Immature natural killer cell (primary cell): ENCODE data around the gene NEDD4L. TPM values are rescaled to one million over a fixed set of nuclear protein-coding genes. Genes with fewer than 3 reads are reported as not detected.

Experiments used
- DNase-seq, 3 donors: peaks; one replicate each; pipeline ENCODE4 v3.0.0; 2022; ENCODE audit warnings: mixed read lengths in 1 of 3
- H3K27ac Mint-ChIP-seq, 6 donors: one replicate each; pipeline ENCODE4 v1.8.0; 2020; ENCODE audit warnings: mixed read lengths in 6 of 6, mild to moderate bottlenecking in 5 of 6, inconsistent platforms in 4 of 6, moderate library complexity in 3 of 6
- H3K27me3 Mint-ChIP-seq, 3 donors: one replicate each; pipeline ENCODE4 v1.8.0; 2020 to 2021; ENCODE audit warnings: low read depth in 3 of 3, mild to moderate bottlenecking in 3 of 3, mixed read lengths in 3 of 3, moderate library complexity in 3 of 3, inconsistent platforms in 1 of 3
- H3K36me3 Mint-ChIP-seq, 3 donors: one replicate each; pipeline ENCODE4 v1.8.0; 2020; ENCODE audit warnings: mixed read lengths in 3 of 3, inconsistent platforms in 2 of 3, mild to moderate bottlenecking in 2 of 3
- H3K4me1 Mint-ChIP-seq, 2 donors: one replicate each; pipeline ENCODE4 v1.8.0; 2020; ENCODE audit warnings: inconsistent platforms in 2 of 2, mild to moderate bottlenecking in 2 of 2, mixed read lengths in 2 of 2, moderate library complexity in 1 of 2
- H3K4me3 Mint-ChIP-seq, 5 donors: one replicate each; pipeline ENCODE4 v1.8.0; 2020; ENCODE audit warnings: mild to moderate bottlenecking in 5 of 5, mixed read lengths in 5 of 5, inconsistent platforms in 3 of 5, moderate library complexity in 3 of 5
- H3K9me3 Mint-ChIP-seq, 6 donors: one replicate each; pipeline ENCODE4 v1.8.0; 2020; ENCODE audit warnings: mild to moderate bottlenecking in 6 of 6, mixed read lengths in 6 of 6, inconsistent platforms in 4 of 6, moderate library complexity in 3 of 6
- polyA plus RNA-seq, 3 donors: library from polyadenylated mRNA; unstranded; fragments of 300-500 nt; fragmentation: Illumina TruSeq; gene quantifications; one replicate each; pipeline ENCODE4 v1.2.3, GENCODE V29; 2021

The NEDD4L gene
- polyA plus RNA-seq, 3 donors from 2014 or later = 0.62 to 2.2 (median 2.0) TPM

DNA sequence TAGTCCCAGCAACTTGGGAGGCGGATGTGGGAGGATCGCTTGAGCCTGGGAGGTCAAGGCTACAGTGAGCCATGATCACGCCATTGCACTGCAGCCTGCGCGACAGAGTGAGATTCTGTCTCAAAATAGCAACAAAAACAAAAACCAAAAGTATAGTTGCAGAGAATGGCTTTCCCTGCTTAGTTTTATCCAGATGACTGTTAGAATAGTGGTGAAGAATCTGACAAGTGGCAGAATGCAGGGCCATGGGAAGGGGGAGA lies 53.8 kb downstream of the NEDD4L start:
- Mint-ChIP-seq H3K27ac (no peak overlapping the region), H3K27me3 (peaks cover 2 to 5% (median 4%) of the 10 kb centered on the region in 3 donors), H3K9me3 (no peaks in the 10 kb centered on the region), H3K36me3 (no peaks in the 10 kb centered on the region), H3K4me3 (no peak overlapping the region), H3K4me1 (no peaks in the 10 kb centered on the region)
- DNase-seq = no peak

DNA sequence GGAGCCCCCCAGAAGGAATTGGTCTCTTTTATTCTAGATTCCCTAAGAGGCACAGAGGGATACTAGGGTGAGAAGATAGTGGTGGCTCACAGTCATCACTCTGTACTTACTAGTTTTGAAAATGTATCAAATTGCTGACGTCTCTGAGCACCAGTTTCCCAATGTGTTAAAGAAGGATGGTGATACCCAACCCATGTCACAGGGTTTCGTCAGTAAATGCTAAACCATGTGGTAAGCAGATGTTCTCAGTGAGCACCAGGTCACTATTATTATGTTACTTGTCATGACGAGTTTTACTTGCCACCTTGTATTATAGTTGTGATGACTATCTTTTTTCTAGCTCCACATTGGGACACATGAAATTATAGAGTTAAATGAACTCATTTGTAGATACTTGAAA lies 54.7 kb downstream of the NEDD4L start:
- no peaks in the 10 kb centered on the region for H3K9me3 Mint-ChIP-seq
- H3K4me1 Mint-ChIP-seq = no peaks in the 10 kb centered on the region
- no peak for DNase-seq
- no peaks in the 10 kb centered on the region for H3K36me3 Mint-ChIP-seq
- no peak overlapping the region for H3K4me3 Mint-ChIP-seq
- no peak overlapping the region for H3K27ac Mint-ChIP-seq
- peaks cover 2 to 5% (median 4%) of the 10 kb centered on the region in 3 donors for H3K27me3 Mint-ChIP-seq

DNA sequence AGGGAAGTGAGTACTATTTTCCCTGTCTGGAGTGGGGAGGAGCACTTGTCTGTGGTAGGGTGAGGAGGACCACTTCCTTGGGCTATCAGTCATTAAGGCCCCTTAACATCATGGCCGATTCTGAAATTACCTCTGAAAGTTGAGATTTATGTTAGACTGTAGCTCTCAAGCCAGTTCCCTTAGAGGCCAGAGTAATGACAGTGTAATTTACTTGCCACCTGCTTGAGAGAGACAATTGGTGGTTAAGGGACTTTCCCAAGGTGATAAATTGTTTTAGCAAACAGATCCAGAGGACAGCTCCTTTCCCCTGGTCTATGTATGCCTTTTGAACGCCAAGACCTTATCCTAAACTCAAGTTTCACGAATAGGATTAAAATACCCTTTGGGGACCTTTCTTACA lies 56.1 kb downstream of the NEDD4L start:
- Mint-ChIP-seq H3K4me3 (no peak overlapping the region), H3K9me3 (no peaks in the 10 kb centered on the region), H3K27ac (no peak overlapping the region), H3K27me3 (peaks cover 0 to 5% (median 0%) of the 10 kb centered on the region in 3 donors), H3K36me3 (no peaks in the 10 kb centered on the region), H3K4me1 (no peaks in the 10 kb centered on the region)
- no peak for DNase-seq

DNA sequence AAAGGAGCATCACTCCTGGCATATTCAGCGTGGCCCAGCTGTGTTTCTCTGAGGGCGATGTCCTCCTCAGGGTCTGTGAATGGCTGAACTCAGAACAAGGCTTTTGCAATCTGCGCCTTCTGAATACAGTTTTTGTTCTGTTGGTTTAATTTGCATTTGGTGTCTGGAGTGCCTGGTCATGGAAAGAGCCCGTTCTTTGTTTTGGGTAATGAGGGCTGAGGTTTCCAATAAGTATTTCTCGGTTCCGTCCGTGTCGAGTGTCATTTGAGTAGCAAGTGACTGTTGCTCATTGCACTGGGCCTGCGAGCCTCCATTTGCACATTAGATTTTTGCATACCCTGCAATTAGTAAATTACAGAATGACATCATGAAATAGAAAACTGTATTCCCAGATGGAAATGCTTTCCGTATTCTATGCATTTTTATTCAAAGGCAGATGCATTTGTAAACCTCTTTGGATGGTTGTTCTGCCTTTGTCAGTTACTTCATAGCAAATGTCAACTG lies 57.3 kb downstream of the NEDD4L start:
- DNase-seq = no peak
- Mint-ChIP-seq H3K9me3 (no peaks in the 10 kb centered on the region), H3K27ac (no peak overlapping the region), H3K36me3 (no peaks in the 10 kb centered on the region), H3K4me1 (no peaks in the 10 kb centered on the region), H3K4me3 (no peak overlapping the region), H3K27me3 (peaks cover 0 to 4% (median 0%) of the 10 kb centered on the region in 3 donors)

DNA sequence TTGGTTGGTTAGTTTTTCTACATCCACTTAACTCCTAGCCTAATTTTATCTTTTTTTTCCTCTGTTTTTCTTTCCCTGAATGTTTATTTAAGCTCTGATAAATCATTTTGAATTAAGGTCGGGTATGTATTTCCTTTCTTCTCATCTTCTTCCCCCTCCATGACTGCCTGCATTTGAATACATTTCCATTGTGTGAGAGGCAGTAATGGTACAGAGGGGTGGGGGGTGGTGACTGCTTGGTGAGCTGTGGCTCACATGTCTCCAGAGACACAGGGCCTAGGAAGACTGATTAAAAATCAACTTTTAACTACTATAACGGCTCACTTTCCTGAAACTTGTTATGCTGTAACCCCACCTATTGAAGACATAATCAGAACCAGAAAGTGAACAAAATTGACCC lies 58.0 kb downstream of the NEDD4L start:
- no peaks in the 10 kb centered on the region for H3K4me1 Mint-ChIP-seq
- peaks cover 0 to 3% (median 0%) of the 10 kb centered on the region in 3 donors for H3K27me3 Mint-ChIP-seq
- no peaks in the 10 kb centered on the region for H3K9me3 Mint-ChIP-seq
- no peak overlapping the region for H3K27ac Mint-ChIP-seq
- DNase-seq = no peak
- no peaks in the 10 kb centered on the region for H3K36me3 Mint-ChIP-seq
- no peak overlapping the region for H3K4me3 Mint-ChIP-seq

DNA sequence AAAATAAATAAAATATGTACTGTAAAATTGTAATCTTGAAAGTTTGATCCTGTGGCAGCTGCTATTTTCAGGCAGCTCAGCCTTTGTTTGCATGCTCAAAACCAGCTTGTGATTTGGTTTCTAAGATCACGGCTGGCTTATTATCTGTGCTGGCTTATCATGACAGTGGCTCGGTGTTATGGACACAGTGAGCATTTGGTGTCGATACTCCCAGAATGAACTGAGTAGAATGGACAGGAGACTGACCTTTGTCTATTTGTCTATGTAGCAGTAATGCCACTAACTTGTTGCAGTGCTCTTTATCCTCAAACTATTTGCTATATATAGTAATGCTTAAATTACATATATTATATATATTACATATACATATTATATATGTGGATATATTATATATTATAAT lies 58.8 kb downstream of the NEDD4L start:
- Mint-ChIP-seq H3K27me3 (peaks cover 0 to 3% (median 0%) of the 10 kb centered on the region in 3 donors), H3K9me3 (no peaks in the 10 kb centered on the region)

DNA sequence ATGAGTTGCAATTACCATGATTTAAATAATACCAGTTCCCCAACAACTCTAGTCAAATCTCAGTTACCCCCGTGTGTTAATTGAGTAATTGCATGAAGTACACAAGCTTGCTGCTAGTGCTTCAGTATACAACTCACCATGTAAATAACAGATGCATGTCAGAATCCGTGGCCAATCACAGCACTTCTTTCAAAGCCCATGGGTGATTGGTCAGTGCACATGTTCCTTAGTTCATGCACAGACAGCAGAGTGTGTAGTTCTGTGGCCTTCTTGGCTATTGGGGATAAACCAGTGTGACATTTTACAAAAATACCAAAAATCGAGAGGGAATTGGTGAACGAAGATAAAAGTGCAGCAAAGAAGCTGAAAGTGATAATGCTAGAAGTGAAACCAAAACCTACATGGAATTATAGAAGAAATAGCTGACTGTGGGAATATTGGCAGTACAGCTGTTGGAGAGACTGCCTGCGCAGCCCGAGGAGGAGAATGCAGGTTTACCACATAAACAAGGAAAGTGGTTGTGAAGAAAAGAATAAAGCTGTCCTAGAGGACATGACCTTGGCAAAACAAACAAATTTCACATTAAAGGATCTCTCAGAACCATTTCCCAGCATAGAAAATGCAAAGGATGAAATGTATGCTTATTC lies 59.4 kb downstream of the NEDD4L start:
- DNase-seq = no peak

More for the DNA sequence above, 58.8 kb downstream of the NEDD4L start:
- DNase-seq = no peak
- H3K4me1 Mint-ChIP-seq = no peaks in the 10 kb centered on the region
- no peaks in the 10 kb centered on the region for H3K36me3 Mint-ChIP-seq
- no peak overlapping the region for H3K27ac Mint-ChIP-seq
- H3K4me3 Mint-ChIP-seq = no peak overlapping the region

DNA sequence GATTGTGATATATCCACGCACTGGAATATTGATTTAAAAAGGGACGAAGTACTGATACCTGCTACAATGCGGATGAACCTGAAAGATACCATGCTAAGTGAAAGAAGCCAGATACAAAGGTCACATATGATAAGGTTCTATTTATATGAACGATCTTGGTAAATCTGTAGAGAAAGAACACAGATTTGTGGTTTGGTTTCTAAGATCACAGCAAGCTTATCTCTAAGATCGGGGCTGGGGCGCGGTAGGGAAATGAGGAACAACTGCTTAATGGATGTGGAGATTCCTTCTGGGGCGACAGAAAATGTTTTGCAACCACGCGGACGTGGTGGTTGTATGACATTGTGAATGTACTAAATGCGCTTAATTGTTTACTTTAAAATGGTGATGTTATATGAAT lies 60.1 kb downstream of the NEDD4L start:
- Mint-ChIP-seq H3K9me3 (no peaks in the 10 kb centered on the region), H3K27ac (no peak overlapping the region), H3K27me3 (peaks cover 0 to 2% (median 0%) of the 10 kb centered on the region in 3 donors), H3K4me3 (no peak overlapping the region), H3K4me1 (no peaks in the 10 kb centered on the region), H3K36me3 (no peaks in the 10 kb centered on the region)
- no peak for DNase-seq

More for the DNA sequence above, 59.4 kb downstream of the NEDD4L start:
- peaks cover 0 to 2% (median 0%) of the 10 kb centered on the region in 3 donors for H3K27me3 Mint-ChIP-seq
- H3K27ac Mint-ChIP-seq = no peak overlapping the region
- H3K36me3 Mint-ChIP-seq = no peaks in the 10 kb centered on the region
- H3K9me3 Mint-ChIP-seq = no peaks in the 10 kb centered on the region
- no peaks in the 10 kb centered on the region for H3K4me1 Mint-ChIP-seq
- H3K4me3 Mint-ChIP-seq = no peak overlapping the region

DNA sequence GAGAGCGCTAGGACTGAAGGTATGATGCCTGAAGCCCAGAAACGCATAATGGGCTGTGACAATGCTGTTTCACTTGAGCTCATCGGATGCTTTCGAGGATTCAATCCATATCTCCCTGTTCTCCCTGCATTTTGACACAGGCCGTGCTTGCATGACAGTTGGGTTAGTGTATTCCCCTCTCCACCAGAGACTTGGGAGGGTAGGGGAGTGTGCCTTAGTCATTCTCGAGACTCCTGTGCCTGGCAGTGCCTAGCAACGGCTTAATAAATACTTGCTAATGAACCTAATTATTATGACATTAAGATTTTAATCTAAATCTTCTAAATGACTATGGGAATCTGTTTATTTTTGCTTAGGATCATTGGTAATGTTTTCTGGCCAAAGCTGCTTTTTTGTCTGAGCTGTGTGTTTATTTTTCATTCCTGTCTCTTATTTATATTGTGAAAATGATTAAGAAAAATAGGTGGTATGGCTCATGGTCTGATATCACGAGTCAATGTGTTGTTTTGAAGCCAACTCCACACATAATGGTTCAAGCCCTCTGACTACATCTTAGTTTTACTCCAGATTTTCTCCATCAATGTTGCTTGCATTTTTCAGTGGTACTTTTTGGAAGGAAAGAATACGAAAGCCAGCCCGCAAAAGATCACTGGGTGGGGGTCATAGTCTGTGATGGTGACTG lies 61.3 kb downstream of the NEDD4L start:
- no peak for DNase-seq
- no peak overlapping the region for H3K27ac Mint-ChIP-seq
- peaks cover 0 to 2% (median 0%) of the 10 kb centered on the region in 3 donors for H3K27me3 Mint-ChIP-seq
- H3K4me1 Mint-ChIP-seq = no peaks in the 10 kb centered on the region
- H3K4me3 Mint-ChIP-seq = no peak overlapping the region
- no peaks in the 10 kb centered on the region for H3K9me3 Mint-ChIP-seq
- no peaks in the 10 kb centered on the region for H3K36me3 Mint-ChIP-seq

DNA sequence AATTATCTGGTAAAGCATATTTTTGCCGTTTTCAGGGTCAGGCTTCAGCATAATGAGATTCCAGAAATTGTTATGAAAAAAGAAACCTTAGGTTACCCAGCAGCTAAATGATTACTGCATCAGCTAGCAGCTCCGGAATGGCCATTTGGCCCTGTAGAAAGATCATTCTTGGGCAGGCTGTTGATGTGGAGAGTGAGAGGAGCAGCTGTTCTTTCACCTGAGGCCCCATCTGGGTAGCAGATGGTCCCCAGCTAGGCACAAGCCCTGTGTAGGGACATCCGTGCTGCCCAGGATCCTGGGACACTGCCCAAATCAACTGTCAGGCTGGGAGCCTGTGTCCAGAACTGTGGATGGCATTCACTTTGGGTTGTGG lies 61.8 kb downstream of the NEDD4L start:
- no peaks in the 10 kb centered on the region for H3K36me3 Mint-ChIP-seq
- no peak for DNase-seq
- no peak overlapping the region for H3K4me3 Mint-ChIP-seq
- no peaks in the 10 kb centered on the region for H3K4me1 Mint-ChIP-seq
- no peaks in the 10 kb centered on the region for H3K9me3 Mint-ChIP-seq
- H3K27ac Mint-ChIP-seq = no peak overlapping the region
- peaks cover 0 to 2% (median 2%) of the 10 kb centered on the region in 3 donors for H3K27me3 Mint-ChIP-seq

DNA sequence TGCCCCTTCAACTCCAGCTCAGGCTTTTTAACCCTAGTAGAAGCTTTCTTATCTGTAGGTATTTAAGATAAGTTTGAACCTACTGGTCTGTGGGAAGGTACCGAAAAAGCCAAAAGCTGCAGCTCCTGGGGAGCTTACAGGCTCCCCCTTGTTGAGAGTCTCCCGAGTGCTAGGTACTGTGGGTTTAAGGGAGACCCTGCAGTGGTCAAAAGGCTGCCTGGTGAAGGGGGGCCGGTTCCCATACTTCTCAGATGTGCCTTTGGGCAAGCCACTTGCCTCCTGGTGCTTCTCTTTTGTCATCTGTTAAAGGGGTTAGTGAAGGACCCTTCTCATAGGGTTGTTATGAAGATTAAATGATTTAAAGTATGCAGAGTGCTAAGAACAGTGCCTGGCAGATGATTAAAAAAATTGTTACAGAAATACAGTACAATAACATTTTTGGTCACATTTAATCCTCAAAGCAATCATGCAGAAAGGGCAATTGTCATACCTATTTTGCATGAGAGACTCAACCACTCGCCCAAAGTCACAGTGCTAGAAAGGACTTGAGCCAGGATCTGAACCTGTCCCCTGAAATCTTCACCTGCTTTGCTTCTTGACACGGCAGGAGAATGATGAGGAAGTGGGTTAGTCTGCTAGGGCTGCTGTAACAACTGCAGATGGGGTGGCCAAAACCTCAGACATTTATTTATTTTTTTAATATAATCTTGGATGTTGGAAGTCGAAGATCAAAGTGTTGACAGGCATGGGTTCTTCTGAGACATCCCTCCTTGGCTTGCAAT lies 62.5 kb downstream of the NEDD4L start:
- Mint-ChIP-seq H3K27me3 (peaks cover 0 to 2% (median 2%) of the 10 kb centered on the region in 3 donors), H3K4me3 (no peak overlapping the region), H3K4me1 (no peaks in the 10 kb centered on the region), H3K36me3 (no peaks in the 10 kb centered on the region), H3K9me3 (no peaks in the 10 kb centered on the region), H3K27ac (no peak overlapping the region)
- DNase-seq = no peak

DNA sequence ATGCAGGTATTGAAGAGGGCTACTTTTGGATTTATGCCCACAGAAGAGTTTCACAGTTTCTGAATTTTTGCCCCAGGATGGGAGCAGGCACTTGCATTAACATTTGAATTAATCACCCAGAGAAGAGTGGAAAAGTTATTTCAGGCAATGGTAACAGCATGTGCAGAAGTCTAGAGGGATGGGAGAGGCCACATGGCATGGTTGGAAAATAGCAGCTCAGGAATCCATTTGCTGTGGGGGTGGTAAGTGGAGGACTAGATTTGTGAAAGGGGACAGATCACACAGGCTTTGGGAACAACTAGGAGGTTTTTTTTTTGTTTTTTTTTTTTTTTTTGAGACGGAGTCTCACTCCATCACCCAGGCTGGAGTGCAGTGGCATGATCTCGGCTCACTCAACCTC lies 65.2 kb downstream of the NEDD4L start:
- Mint-ChIP-seq H3K27me3 (peaks cover 1 to 2% (median 2%) of the 10 kb centered on the region in 3 donors), H3K4me3 (no peak overlapping the region), H3K9me3 (no peaks in the 10 kb centered on the region), H3K27ac (no peak overlapping the region), H3K4me1 (peaks cover 4 to 6% of the 10 kb centered on the region in 2 donors), H3K36me3 (no peaks in the 10 kb centered on the region)
- DNase-seq = no peak

DNA sequence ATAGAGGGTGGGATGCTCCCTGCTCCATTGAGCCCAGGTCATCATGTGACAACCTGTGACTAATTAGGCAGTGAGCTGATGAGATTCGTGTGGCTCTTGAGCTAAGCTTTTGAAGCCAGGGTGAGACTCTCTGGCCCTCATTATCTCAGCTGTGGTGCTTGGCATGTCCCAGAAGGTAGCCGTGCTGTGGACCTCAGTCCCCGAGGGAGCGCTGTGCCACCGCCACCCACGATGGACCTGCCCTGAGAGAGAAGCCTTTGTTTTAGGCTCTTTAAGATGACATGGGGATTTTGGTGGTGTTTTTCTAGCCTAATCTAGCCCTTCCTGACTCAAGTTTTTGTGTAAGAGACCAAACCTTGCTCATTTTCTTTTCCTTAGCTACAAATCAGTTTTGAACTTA lies 66.4 kb downstream of the NEDD4L start:
- Mint-ChIP-seq H3K27ac (no peak overlapping the region), H3K27me3 (peaks cover 0 to 2% (median 1%) of the 10 kb centered on the region in 3 donors), H3K9me3 (no peaks in the 10 kb centered on the region), H3K4me1 (peaks cover 4 to 6% of the 10 kb centered on the region in 2 donors), H3K4me3 (no peak overlapping the region), H3K36me3 (no peaks in the 10 kb centered on the region)
- DNase-seq = no peak

DNA sequence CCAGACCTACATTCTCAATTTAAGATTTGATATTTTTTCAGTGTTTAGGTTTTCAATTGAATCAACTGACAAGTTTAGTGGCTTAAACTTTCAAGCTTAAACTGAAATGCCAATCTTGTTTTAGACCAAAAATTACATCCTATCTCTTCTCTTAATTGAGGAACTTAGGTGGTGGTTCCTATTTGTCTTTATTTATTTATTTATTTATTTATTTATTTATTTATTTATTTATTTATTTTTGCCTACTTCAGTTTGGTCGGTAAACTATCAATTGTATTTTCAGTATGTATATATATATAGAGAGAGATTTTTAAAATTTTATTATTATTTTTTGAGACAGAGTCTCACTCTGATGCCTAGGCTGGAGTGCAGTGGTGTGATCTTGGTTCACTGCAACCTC lies 68.1 kb downstream of the NEDD4L start:
- Mint-ChIP-seq H3K36me3 (no peaks in the 10 kb centered on the region), H3K27ac (no peak overlapping the region), H3K4me1 (peaks cover 4 to 6% of the 10 kb centered on the region in 2 donors)

More for the DNA sequence above, 68.1 kb downstream of the NEDD4L start:
- no peaks in the 10 kb centered on the region for H3K9me3 Mint-ChIP-seq
- H3K4me3 Mint-ChIP-seq = no peak overlapping the region
- H3K27me3 Mint-ChIP-seq = peaks cover 0 to 2% (median 1%) of the 10 kb centered on the region in 3 donors
- no peak for DNase-seq
